ENCODE data around the gene CXCL3. TPM values are rescaled to one million over a fixed set of nuclear protein-coding genes. Genes with fewer than 3 reads are reported as not detected.

CXCL3 gene
- total RNA-seq, 1 experiment from 2014 or later: 0.23 TPM

- H3K27me3 ChIP-seq (ENCODE audit: control insufficient read depth, insufficient read depth, low read length): no peaks in the 10 kb centered on the region
- H3K9me3 ChIP-seq (ENCODE audit: control insufficient read depth, insufficient read depth, low read depth, low read length): no peaks in the 10 kb centered on the region
- TF ChIP-seq SIN3A (IDR thresholded peaks at IDR 0.05; ENCODE audit: borderline replicate concordance, insufficient read depth, low read depth, low read length): no peak
- TF ChIP-seq REST (IDR thresholded peaks at IDR 0.05; ENCODE audit: insufficient read depth in 1 of 2, low read depth in 2 of 2, low read length in 1 of 2): no peak
- no peak for TF ChIP-seq TCF7L2 (IDR thresholded peaks at IDR 0.05; ENCODE audit: low read depth, low read length)
- no peak for TF ChIP-seq CTCF (IDR thresholded peaks at IDR 0.05)
- no peak for TF ChIP-seq POLR2AphosphoS5 (IDR thresholded peaks at IDR 0.05; ENCODE audit: low read depth, low read length)
- DNase-seq (ENCODE audit: low read depth, low spot score) (no peak), ATAC-seq (no peak)
- ChIA-PET CTCF (no interaction called here), POLR2A (interaction anchor here (0.7 kb wide), 1 partner anchor 15 kb away, joined by 4 read pairs; no protein-coding TSS in a partner anchor)
- intact Hi-C loops (cut with micrococcal nuclease; ENCODE audit: unreplicated experiment): no loop called here
- H3K4me3 ChIP-seq (ENCODE audit: low read depth in 2 of 2, low read length in 2 of 2): no peak overlapping the region
- no peaks in the 10 kb centered on the region for H3K36me3 ChIP-seq (ENCODE audit: control insufficient read depth, insufficient read depth, low read length)
- no peaks in the 10 kb centered on the region for H3K4me1 ChIP-seq (ENCODE audit: control insufficient read depth, insufficient read depth, low read length)
- no TSS peak for BruUV-seq (replicated peaks)
- H3K27ac ChIP-seq (ENCODE audit: low read length): no peak overlapping the region
- in situ Hi-C loops (cut with HindIII; ENCODE audit: low pct_unique_long_range_greater_than_20kb, low sequenced_read_pairs): no loop called here
Observed at GRCh38 chr4:74054483-74055047, 16.1 kb upstream of the CXCL3 start.

GRCh38 chr4:74047152-74047551, 8.7 kb upstream of the CXCL3 start:
- Histone ChIP-seq H3K4me3 (ENCODE audit: low read depth in 2 of 2, low read length in 2 of 2) (no peak overlapping the region), H3K4me1 (ENCODE audit: control insufficient read depth, insufficient read depth, low read length) (no peaks in the 10 kb centered on the region), H3K36me3 (ENCODE audit: control insufficient read depth, insufficient read depth, low read length) (no peaks in the 10 kb centered on the region), H3K27me3 (ENCODE audit: control insufficient read depth, insufficient read depth, low read length) (no peaks in the 10 kb centered on the region), H3K9me3 (ENCODE audit: control insufficient read depth, insufficient read depth, low read depth, low read length) (no peaks in the 10 kb centered on the region), H3K27ac (ENCODE audit: low read length) (no peak overlapping the region)
- BruUV-seq (replicated peaks): no TSS peak
- intact Hi-C loops (cut with micrococcal nuclease; ENCODE audit: unreplicated experiment) (no loop called here), in situ Hi-C loops (cut with HindIII; ENCODE audit: low pct_unique_long_range_greater_than_20kb, low sequenced_read_pairs) (no loop called here)
- DNase-seq (ENCODE audit: low read depth, low spot score) (no peak), ATAC-seq (no peak)
- POLR2A ChIA-PET: no interaction called here
- CTCF ChIA-PET: no interaction called here
- TF ChIP-seq REST (IDR thresholded peaks at IDR 0.05; ENCODE audit: insufficient read depth in 1 of 2, low read depth in 2 of 2, low read length in 1 of 2) (no peak), POLR2AphosphoS5 (IDR thresholded peaks at IDR 0.05; ENCODE audit: low read depth, low read length) (no peak), SIN3A (IDR thresholded peaks at IDR 0.05; ENCODE audit: borderline replicate concordance, insufficient read depth, low read depth, low read length) (no peak)

Data from Panc1 (cell line).